Gastrocnemius medialis (tissue), 4 donors: Measurements from ENCODE around the gene CHI3L2.

Experiments
- POLR2A ChIP-seq, 2 donors: fragments of 450-650 bp; IDR thresholded peaks; one replicate each; pipeline ENCODE4 v1.6.1; 2017; ENCODE audit warnings: antibody characterized with exemption in 2 of 2, mild to moderate bottlenecking in 2 of 2, moderate library complexity in 2 of 2
- TF ChIP-seq, protein P1 (sequence below), 5 experiments: fragments of 450-650 bp in 3 of 5; fragments of 200-600 bp in 2 of 5; sonication (generic) in 2 of 5; IDR thresholded peaks in 4 of 5; conservative IDR thresholded peaks in 1 of 5; 1 replicate in 4 of 5; 2 replicates in 1 of 5; pipeline ENCODE4 v1.5.1; 2016 to 2019; ENCODE audit warnings: antibody characterized with exemption in 5 of 5, mild to moderate bottlenecking in 3 of 5, moderate library complexity in 3 of 5

DNA sequence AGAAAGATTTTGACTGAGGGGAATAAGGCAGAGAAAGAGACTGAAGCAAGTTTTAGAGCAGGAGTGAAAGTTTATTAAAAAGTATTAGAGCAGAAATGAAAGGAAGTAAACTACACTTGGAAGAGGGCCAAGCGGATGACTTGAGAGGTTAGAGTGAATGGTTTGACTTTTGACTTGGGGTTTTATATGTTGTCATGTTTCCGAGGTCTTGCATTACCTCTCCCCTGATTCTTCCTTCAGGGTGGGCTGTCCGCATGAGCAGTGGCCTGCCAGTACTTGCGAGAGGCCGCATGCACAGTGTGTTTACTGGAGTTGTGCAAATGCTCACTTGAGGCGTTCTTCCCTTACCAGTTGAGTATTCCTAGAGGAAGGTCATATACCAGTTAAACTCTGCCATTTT lies 14.1 kb upstream of the CHI3L2 start:
- TF ChIP-seq, protein P1, sequence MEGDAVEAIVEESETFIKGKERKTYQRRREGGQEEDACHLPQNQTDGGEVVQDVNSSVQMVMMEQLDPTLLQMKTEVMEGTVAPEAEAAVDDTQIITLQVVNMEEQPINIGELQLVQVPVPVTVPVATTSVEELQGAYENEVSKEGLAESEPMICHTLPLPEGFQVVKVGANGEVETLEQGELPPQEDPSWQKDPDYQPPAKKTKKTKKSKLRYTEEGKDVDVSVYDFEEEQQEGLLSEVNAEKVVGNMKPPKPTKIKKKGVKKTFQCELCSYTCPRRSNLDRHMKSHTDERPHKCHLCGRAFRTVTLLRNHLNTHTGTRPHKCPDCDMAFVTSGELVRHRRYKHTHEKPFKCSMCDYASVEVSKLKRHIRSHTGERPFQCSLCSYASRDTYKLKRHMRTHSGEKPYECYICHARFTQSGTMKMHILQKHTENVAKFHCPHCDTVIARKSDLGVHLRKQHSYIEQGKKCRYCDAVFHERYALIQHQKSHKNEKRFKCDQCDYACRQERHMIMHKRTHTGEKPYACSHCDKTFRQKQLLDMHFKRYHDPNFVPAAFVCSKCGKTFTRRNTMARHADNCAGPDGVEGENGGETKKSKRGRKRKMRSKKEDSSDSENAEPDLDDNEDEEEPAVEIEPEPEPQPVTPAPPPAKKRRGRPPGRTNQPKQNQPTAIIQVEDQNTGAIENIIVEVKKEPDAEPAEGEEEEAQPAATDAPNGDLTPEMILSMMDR (IDR thresholded peaks at IDR 0.05 in 4 of 5, conservative IDR thresholded peaks at IDR 0.05 in 1 of 5): no peak
- TF ChIP-seq POLR2A (IDR thresholded peaks at IDR 0.05): no peak
